Stimulated activated CD8-positive, alpha-beta memory T cell treated with anti-CD3 and anti-CD28 coated beads, Interleukin-7, amount 100 ng/mL, for 48 hours (primary cell): ENCODE data around the gene RBP3.

Experiments used
- DNase-seq, 2 donors: peaks; one replicate each; pipeline ENCODE4 v3.0.0-alpha.2; 2020; ENCODE audit warnings: low read depth in 1 of 2; ENCODE audit errors: extremely low read depth in 1 of 2

Gene RBP3

DNA sequence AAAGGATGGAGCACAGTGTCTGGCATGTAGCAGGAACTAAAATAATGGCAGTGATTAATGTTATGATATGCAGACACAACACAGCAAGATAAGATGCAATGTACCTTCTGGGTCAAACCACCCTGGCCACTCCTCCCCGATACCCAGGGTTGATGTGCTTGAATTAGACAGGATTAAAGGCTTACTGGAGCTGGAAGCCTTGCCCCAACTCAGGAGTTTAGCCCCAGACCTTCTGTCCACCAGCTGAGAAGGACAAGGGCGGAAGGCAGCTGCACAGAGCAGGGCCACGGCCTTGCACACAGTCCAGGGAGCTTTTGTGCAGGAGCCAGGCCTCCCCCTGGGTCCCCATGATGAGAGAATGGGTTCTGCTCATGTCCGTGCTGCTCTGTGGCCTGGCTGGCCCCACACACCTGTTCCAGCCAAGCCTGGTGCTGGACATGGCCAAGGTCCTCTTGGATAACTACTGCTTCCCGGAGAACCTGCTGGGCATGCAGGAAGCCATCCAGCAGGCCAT, at the start of gene RBP3:
TSS of gene RBP3 (plus strand) at position 226 of the 514 bp plus-strand sequence. CDS start at position 348, 122 bp downstream.
- no peak for DNase-seq

- DNase-seq: no peak
Measured at GRCh38 chr10:47298715-47299114, 49.4 kb upstream of the RBP3 start.

DNA sequence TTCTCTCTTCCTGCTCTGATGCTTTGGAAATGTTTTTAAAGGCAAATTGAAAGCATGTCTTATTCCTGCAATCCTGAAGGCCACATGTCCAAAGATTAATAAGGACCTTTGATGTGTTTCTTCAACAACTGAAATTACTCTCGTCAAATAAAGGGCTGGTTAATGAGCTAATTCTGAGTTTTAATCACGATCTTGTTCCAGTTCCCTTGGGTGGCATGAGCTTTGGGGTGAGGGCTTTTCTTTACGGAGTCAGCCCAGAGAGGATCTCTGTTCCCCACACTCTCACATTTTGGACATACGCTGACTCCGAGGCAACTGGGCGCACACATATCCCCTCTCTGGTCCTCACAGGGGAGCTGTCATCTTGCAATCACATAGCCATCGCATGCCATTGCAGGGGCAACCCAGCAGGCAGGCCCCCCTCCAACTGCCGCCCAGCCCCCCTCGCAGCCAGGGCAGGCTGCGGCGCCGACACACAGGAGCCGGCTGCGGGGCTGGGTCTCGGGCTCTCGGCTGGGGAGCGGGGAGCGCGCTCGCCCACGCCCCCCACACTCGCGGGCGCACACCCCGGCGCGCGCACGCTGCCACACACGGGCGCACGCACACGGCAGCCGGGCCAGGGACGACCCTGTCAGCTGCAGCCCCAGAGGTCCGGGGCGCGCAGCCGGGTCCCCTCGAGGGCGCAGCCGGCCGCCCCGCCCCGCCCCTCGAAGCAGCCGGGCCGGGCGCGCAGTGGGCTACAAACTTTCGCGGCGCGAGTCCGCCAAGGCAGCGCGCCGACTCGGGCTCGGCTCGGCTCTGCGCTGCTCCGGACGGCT, 48.3 kb upstream of the RBP3 start, which contains the start of gene GDF10:
TSS of gene GDF10 (plus strand) at position 587 of the 818 bp plus-strand sequence. CDS start 455 bp downstream, outside the sequence.
- no peak for DNase-seq

- DNase-seq: no peak
Measured at GRCh38 chr10:47300429-47300931, 47.7 kb upstream of the RBP3 start.

GRCh38 chr10:47301833-47302232, 46.3 kb upstream of the RBP3 start:
- DNase-seq: no peak

DNA sequence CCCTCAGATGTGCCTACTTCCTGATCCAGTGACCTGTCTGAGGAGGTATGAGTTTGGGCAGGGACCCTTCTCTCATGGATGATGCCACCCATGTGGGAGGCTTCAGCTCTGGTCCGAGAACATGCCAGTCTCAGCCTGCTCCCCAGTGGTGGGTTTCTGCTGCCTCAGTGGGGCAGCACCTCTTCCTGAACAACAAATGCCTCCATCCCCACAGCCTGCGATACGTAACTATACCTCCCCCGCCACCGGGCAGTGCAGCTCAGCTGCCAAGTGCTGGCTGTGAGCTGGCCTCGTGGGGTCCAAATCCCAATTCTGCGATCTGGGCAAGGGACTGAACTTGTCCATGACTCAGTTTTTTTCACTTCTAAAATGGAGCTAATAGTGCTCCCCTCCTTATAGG, 45.1 kb upstream of the RBP3 start:
- DNase-seq: no peak

DNA sequence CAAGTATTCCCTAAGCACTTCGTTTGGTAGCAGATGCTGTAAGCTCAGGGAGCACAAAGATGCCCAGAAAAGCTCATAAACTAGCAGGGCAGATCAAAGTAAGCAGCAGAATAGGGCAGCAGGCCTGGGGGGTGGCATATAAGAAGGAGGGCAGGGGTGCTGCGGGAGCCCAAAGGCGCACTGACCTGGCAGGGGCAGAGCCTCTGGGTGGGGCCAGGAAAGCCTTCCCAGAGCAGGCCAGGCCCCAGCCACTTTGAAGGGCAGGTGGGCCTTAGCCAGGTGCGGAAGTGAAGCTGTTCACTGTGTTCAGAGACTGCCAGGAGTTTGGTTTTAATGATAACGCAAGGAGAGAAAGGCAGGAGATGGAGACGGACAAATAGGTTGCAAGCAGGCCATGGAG, 44.3 kb upstream of the RBP3 start:
- no peak for DNase-seq

GRCh38 chr10:47305566-47305965, 42.6 kb upstream of the RBP3 start:
- DNase-seq: no peak

- DNase-seq: no peak
Measured at GRCh38 chr10:47306387-47307210, 41.6 kb upstream of the RBP3 start.

DNA sequence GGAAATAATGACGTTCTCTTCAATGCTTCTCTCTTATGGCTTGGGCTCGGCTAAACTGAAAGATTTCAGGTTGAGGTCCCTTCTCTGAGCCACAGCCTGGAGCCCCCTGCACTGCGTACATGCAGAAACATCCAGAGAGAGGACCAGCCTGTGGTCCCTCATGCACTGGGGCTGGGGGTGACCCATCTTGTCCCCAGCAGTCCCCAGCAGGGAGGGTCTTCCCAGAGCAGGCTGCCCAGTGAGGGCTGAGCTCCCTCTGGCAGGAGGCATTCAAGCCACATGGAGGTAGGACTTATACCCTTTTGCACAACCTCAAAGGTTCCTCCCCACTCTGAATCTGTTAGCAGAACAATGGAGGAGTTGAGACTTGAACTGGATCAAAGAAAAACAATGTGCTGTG, 40.8 kb upstream of the RBP3 start:
- DNase-seq: no peak

- DNase-seq: no peak
Measured at GRCh38 chr10:47308775-47309174, 39.4 kb upstream of the RBP3 start.

DNA sequence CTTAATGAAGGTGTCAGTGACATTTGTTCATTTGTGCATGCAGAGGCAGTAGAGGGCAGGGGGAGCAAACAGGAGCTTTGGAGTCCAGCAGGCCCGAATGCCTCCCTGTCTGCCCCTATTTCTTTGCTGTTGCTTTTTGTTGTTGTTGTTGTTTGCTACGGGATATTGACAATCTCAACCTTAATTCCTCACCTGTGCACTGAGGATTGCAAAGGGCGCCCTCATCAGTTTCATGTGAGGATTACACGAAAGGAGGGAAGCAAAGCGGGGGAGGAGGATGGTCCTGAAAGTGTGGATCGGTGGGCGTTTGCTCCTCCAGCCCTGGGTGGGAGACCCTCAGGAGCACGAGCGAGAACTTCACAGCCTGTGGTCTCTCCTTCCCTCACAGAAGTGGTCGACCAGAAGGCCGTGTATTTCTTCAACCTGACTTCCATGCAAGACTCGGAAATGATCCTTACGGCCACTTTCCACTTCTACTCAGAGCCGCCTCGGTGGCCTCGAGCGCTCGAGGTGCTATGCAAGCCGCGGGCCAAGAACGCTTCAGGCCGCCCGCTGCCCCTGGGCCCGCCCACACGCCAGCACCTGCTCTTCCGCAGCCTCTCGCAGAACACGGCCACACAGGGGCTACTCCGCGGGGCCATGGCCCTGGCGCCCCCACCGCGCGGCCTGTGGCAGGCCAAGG, 38.6 kb upstream of the RBP3 start:
- DNase-seq: no peak

DNA sequence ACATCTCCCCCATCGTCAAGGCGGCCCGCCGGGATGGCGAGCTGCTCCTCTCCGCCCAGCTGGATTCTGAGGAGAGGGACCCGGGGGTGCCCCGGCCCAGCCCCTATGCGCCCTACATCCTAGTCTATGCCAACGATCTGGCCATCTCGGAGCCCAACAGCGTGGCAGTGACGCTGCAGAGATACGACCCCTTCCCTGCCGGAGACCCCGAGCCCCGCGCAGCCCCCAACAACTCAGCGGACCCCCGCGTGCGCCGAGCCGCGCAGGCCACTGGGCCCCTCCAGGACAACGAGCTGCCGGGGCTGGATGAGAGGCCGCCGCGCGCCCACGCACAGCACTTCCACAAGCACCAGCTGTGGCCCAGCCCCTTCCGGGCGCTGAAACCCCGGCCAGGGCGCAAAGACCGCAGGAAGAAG, 38.1 kb upstream of the RBP3 start:
- DNase-seq: no peak

DNA sequence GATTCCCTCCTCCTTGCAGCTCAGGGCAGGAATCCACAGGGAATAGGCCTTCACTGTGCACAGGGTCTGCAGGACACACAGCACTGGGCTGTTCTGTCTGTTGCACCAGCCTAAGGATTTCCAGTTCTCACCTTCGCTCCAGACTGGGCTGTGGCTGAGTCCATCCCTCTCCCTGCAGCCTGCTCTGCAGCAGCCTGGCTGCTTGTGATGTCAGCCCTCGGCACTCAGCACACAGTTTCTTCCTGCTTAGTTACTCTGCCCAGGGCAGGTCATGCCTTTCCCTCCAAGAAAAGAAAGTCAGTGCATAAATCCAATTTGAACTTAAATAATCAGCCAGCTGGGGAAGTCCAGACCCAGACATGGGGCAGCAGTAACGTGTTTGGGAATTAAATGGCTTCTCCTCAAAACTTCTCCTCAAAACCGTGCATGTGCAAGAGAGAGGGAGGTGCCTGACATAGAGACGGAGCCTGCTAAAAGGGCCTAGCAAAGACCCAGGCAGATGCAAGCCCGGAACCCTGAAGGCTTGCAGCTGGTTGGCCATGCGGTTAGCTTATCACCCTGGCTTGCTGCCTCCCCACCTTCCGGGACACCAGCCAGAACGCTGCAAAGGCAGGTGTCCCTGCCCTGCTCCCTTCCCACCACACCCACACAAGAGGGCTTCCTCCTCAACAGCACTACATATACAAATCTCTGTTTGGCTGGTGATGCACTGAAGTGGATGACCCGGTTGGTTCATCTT, 36.8 kb upstream of the RBP3 start:
- peak in 1 of 2 donors; percentile 11 for DNase-seq

- peak; percentile 62 to 72 for DNase-seq
Measured at GRCh38 chr10:47311932-47312662, 36.1 kb upstream of the RBP3 start.

DNA sequence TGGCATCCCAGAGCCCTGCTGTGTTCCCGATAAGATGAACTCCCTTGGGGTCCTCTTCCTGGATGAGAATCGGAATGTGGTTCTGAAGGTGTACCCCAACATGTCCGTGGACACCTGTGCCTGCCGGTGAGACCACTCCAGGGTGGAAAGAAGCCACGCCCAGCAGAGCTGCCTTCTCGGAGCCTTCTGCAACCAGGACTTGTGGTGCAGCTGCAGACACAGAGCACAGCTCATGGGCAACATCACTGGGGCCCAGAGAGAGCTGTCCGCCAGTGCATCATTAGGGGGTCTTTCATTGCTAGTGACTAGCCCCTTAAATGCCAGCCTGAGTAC, 35.5 kb upstream of the RBP3 start:
- DNase-seq: no peak

DNA sequence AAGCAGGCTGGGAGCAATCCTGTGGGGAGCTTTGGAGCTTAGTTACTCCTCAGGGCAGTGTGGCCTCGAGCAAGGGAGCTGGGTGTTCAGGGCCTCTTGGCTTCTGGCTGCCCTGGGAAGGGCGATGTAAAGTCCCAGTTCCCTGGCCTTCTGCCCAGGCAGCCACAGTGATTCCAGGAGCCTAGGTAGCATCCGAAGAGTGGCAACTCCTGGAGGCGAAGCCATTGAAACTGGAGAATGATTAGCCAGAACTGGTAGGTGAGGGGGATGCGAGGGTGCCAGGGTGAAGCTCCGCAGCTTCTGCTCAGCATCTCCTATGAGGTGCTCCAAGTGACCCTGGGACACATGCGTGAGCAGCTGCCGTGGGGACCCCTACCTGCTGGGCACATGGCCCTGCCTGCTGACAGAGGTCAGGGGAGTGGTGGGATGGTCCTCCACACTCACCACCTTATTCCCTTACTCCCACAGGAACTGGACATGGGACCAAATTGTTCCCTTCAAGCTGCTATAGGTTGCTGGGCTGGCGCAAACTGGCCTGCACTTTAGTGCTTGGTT, 33.7 kb upstream of the RBP3 start:
- DNase-seq: no peak

GRCh38 chr10:47315421-47315820, 32.7 kb upstream of the RBP3 start:
- DNase-seq: no peak

DNA sequence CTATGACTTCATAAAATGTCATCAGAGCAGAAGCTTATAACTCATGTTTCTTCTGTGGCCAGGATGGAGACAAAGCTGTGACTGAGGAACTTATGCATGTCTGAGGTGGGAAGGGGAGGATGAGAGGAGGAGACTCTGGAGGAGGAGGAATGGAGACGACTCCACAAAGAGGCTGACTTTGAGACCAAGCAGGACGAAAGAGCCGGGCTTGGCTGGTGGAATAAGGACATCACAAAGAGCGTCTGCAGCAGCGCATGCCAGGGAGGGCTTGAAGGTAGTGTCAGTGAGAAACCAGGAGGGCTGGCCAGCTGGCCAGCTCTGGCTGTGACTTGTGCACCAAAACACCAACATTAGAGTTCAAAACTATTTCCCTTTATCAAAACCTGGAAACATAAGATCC, 32.0 kb upstream of the RBP3 start:
- DNase-seq: no peak
